Jurkat, Clone E6-1 (cell line): ENCODE results near the gene ZNF182.
A peak's percentile ranks its signal among the peaks of the same experiment; 100 is the strongest.
"Not testable (repeated sequence)": the region's sequence is repeated elsewhere in the genome, so short reads cannot be mapped to it uniquely, and the experiment has no call there.

Source experiments
- DNase-seq: peaks from one replicate; pipeline ENCODE4 v3.0.0-alpha.2; 2011; ENCODE audit warnings: low read depth, low spot score
- H3K4me3 ChIP-seq: 2 replicates; pipeline ENCODE4 v1.5.1; 2011; ENCODE audit warnings: mild to moderate bottlenecking, low read length, control low read depth, moderate library complexity

Gene ZNF182

DNA sequence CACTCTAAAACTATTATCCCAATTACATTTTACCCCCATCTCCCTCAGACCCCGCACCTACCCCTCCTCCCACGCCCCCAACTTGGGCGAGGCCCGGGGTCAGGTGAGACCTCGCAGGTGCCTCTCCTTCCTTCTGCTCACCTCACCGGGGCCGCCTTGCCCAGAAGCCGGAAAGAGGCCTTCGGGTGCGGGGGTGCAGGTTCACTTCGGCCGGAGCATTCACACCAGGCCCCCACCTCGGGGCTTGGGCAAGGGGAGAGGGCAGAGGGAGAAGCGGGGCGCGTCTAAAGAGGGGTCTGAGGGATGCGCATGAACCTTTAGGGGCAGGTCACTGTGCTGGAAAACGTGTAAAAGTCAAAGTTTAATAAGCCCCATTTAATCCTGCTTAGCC lies 427 bp downstream of the ZNF182 start:
- no peak for DNase-seq
- peak overlapping the region; percentile 77 for H3K4me3 ChIP-seq

DNA sequence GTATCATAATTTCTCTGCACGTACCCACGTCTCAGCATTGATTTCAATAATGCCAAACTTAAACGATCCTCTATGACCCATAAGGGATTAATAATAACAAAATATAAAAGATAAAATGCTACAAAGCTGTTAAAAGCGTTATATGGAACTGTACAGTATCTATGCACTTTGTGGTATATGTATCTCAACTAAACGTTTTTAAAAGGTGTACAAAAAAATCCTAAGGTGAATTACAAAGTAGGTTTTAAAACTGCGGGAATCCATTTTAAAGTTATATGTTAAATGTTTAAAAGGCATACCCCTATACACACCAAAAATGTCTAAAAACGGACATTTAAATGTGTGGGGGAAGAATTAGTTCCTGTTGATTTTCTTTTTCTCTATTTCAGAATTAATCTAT lies 860 bp downstream of the ZNF182 start:
- peak overlapping the region; percentile 77 for H3K4me3 ChIP-seq
- DNase-seq = no peak

DNA sequence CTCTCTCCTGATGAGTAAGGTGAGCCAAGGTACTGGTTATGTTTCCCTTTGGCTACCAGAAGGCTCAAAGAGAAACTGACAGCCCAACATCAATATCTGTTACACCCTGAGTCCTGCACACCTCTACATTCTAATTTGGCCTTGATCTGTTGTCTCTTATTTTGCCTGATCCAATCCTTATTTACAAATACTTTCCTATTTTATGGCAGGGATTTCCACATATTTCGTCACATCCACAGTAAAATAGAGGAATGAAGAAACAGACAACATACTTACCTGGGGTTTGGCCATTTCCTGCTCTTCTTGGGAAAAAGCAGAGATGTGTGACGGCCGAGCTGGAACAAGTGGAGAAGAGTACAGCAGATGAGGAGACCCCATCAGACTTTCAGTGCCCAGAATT lies 1.5 kb downstream of the ZNF182 start:
- no peak overlapping the region for H3K4me3 ChIP-seq
- DNase-seq = no peak

DNA sequence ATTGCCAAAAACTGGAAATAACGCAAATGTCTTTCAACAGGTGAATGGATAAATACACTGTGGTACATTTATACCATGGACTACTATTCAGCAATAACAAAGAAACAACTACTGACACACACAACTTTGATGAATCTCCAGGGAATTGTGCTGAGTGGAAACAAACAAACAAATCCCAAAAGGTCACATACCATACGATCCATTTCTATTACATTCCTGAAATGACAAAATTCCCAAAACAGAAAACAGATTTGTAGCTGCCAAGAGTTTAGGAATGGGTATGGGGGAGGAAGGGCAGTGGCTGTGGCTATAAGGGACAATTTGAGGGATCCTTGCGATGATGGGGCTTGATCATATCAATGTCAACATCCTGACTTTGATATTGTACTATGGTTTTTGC lies 2.5 kb downstream of the ZNF182 start:
- no peak for DNase-seq
- H3K4me3 ChIP-seq = no peak overlapping the region

DNA sequence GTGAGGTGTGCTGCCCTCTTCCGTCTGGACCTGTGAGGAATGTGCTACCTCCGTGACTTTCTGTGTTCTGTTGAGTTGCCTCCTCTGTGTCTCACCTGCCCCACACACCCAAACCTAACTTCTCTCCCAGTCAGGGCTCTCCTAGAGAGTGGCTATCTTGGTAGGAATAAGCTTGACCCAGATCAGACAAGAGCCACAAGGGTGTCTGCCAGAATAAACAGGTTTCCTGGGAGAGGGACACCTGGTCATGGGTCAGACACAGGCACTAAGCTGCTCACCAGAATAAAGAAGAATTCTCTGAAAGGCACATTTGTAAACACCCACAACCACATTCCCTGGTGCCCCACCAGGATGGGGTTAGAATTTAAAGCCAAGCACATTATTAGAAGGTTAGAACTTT lies 11.1 kb downstream of the ZNF182 start:
- no peak overlapping the region for H3K4me3 ChIP-seq
- no peak for DNase-seq

DNA sequence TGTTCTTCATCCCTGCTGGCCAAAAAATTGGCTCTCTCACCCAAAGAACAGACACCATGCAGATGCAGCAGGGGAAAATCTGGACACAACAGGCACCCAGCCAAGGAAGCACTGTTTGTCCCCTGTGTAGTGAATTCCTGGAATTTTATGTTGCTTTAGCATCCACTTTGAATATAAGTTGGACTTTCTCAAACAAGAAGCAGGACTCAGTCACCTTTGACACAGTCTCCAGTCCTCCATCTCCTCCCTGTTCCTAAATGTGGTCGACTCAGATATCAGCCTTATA lies 11.8 kb downstream of the ZNF182 start:
- H3K4me3 ChIP-seq = no peak overlapping the region
- DNase-seq = no peak

DNA sequence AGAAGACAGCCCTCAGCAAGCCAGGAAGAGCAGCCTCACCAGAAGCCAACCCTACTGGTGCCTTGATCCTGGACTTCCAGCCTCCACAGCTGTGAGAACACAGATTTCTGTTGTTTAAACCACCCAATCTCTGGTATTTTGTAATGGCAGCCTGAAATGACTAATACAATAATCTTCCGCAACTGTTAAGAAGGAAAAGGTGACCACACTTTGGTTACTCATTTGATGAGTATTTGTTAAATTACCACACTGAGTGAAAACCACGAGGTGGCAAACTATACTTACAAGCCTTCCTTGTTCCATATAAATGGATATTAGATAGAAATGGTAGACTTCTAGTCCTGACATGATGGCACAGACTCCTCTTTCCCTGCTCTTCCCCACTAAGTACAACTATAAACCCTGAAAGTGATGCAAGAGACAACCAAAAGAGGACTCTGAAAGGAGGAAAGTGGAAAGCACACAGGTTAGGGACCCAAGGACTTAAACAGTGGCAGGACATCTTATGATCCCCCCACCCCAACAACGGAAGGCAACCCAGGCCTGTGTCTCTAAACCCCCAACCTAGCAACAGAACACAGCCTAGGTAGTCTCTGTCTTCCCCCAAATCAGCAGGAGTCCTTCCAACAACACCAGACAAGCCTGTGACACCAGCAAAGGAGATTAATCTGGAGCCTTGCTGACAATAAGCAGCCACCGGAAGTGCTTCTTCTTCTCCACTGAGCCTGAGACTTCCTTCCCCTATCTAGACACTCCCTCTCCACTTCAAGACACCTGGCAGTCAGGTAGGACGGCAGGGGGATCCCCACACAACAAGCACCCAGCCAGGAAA lies 12.3 kb downstream of the ZNF182 start:
- no peak for DNase-seq
- no peak overlapping the region for H3K4me3 ChIP-seq

DNA sequence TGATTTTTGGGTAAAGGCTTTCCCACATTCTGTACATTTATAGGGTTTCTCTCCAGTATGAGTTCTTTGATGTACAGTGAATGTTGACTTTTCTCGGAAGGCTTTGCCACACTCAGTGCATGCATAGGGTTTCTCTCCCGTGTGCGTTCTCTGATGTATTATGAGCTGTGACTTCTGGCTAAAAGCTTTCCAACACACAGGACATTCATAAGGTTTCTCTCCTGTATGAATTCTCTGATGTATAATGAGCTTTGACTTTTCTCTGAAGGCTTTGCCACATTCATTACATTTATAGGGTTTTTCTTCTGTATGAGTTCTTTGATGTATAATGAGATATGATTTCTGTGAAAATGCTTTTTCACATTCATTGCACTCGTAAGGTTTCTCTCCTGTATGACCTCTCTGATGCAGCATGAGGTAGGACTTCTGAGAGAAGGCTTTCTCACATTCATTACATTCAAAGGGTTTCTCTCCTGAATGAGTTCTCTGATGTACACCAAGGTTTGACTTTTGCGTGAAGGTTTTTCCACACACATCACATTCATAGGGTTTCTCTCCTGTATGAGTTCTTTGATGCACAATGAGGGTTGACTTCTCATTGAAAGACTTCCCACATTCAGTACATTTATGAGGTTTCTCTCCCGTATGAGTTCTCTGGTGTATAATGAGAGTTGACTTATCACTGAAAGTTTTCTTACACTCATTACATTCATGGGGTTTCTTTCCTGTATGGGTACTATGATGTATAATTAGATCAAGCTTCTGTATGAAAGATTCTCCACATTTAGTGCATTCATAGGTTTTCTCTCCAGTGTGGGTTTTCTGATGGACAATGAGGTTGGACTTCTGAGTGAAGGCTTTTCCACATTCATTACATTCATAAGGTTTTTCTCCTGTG lies 27.3 kb downstream of the ZNF182 start:
- H3K4me3 ChIP-seq = no peak overlapping the region
- no peak for DNase-seq

DNA sequence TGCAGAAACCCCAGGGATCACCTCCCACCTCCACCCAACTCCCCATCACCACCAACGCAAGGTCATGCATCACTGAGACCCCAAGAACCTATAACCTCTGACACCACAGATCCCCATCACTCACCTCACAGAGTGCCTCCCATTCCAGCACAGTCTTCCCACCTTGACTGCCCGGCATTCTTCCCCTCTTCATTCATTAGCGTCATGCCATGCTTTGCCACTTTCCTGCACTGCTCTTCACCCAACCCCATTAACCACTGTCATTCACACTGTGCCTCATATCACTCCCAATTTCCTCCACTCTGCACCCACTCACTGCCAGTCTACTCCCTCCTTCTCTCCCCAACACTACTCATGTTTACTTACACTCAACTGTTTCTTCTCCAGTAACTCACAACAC lies 30.6 kb downstream of the ZNF182 start:
- DNase-seq = no peak

DNA sequence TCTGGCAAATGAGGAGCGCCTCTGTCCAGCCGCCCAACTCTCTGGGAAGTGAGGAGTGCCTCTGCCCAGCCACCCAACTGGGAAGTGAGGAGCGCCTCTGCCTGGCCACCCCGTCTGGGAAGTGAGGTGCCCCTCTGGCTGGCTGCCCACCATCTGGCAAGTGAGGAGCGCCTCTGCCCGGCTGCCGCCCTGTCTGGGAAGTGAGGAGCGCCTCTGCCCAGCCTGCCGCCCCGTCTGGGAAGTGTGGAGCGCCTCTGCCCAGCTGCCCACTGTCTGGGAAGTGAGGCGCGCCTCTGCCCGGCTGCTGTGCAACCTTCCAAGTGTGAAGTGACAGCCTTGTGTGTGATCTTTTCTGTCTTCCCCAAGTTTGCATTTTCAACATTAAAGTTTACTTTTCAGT lies 38.3 kb downstream of the ZNF182 start:
- H3K4me3 ChIP-seq, DNase-seq: not testable (repeated sequence)

More for the DNA sequence above, 30.6 kb downstream of the ZNF182 start:
- H3K4me3 ChIP-seq = no peak overlapping the region

DNA sequence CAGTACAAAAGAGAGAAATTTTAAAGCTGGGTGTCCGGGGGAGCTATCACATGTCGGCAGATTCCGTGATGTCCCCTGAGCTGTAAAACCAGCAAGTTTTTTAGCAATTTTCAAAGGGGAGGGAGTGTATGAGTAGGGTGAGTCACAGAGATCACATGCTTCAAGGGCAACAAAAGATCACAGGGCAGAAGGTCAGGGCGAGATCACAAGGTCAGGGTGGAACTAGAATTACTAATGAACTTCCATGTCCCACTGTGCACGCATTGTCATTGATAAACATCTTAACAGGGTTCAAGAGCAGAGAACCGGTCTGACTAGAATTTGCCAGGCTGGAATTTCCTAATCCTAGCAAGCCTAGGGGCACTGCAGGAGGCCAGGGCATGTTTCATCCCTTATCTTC lies 42.0 kb downstream of the ZNF182 start:
- DNase-seq, H3K4me3 ChIP-seq: not testable (repeated sequence)

DNA sequence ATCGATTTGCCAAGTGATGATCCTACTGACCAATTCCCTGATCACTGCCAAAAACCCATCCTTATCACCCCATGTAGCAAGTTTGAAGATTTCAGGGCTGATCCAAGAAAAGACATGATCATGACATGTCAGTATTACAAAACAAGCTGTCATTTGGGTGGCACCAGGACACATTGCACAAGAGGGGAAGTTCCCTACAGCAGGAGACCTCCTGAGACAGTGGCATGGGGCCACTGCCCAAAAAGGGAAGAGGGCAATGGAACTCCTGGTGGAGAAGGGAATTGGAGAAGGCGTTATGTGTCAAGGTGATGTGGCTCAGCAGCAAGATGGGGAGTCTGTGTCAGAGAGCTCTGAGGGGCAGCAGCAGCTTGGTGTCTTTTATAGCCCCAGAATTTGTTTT lies 43.4 kb downstream of the ZNF182 start:
- no peak for DNase-seq
- no peak overlapping the region for H3K4me3 ChIP-seq

DNA sequence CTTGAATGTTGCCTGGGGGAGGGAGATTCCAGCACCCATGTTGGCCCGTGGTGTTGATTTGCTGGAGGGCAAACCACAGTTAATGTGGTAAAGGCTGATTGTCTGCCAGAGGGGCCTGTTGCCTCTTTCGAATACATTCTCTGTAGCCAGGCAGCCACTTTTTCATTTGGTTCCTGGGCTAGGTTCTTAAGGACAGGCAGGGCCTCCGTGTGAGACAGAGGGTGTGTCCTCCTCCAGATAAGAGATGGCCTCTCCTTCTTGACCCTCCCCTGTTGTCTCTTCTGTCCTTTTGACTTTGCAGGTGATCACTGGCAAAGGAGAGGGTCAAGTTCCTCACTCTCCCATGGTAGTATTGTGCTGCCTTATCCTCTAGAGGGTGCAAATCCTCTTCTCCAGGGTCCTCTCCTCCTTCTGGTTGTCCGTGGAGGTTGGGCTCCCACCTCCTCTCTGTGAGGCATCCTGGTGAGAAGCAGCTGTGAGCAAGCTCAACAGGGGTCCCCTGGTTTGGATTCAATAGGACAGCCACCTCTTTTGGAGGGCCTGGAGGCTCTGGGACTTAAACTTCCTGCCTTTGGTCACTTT lies 44.9 kb downstream of the ZNF182 start:
- H3K4me3 ChIP-seq = no peak overlapping the region
- DNase-seq = peak; percentile 32

DNA sequence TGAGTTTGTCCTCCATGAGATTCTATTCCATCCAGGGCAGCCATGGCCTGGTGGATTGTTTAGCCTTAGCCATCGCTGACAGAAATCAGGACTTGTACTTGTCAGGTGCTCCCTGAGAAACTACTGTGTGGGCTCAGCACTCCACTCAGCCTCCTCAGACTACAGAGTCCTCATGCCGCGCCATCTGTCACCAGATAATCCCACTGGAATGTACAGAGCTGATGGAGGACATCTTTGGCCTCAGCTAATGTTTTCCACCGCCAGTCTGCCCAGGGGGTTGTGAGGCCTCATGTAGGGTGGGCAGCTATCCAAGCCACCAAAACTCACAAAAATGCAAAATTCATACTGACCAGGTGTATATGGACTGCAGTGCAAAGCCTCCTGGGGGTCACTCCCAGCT lies 45.6 kb downstream of the ZNF182 start:
- DNase-seq, H3K4me3 ChIP-seq: not testable (repeated sequence)

DNA sequence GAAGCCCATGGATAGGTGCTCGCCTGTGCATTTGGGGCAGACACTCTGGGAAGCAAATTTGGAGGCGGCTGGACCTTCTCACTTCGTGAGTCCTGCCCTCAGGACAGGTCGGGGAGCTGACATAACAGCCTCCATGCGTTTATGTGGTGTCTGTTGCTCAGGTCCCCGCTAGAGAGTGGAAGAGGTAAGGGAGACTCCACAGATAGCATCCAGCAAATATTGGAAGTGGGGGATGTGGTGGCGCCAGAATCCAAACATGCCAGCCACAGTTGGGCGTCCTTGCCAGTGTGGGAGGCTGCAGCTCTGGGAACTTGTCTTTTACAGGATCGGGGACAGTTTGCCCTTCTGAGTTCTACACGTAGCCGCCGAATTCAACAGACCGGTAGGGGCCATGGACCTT lies 47.8 kb downstream of the ZNF182 start:
- H3K4me3 ChIP-seq = no peak overlapping the region
- no peak for DNase-seq

DNA sequence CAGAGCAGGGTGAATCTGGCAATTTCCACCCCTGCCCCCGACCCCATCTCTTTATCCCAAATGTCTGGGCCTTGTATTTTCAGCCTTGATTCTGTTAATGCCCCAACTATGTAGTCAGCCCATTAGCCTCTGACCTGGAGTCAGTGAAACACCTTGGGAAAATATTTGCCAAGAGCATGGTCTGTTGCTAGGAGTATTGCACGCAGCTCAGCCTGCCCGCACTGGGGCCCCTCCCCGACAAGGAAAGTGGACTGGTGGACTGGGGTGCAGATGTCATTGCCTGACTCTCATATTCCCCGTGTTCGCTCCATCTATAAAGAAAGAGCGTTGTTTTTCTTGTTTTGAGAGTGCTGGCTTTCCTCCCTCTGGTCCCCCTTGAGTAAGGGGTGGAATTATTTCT lies 48.5 kb downstream of the ZNF182 start:
- H3K4me3 ChIP-seq, DNase-seq: not testable (repeated sequence)

DNA sequence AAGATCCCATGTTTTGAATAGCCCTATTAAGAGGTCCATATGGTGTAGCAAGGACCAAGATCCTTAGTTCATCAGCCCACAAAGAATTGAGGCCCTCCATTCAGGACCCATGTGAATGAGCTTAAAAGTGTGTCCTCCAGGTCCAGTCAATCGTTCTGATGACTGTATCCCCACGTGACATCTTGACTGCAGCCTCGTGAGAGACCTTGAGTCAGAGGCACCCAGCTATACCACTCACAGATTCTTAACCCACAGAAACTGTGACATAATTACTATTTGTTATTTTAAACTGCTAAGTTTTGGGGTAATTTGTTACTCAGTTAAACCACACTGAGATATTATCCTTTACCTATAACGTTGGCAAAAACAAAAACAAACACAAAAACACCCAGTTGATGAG lies 62.4 kb downstream of the ZNF182 start:
- DNase-seq = no peak
- H3K4me3 ChIP-seq = no peak overlapping the region

DNA sequence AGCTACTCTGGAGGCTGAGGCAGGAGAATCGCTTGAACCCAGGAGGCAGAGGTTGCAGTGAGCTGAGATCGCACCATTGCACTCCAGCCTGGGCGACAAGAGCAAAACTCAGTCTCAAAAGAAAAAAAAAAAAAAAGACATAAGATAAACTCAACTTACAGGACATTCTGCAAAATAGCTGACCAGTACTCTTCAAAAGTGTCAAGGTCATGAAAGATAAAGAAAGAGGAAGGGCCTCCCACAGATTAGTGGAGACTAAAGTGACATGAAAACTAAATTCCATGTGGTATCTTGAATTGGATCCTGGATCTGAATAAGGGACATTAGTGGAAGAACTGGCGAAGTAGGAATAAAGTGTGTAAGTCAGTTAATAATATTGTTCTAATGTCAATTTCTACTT lies 63.3 kb downstream of the ZNF182 start:
- DNase-seq = no peak
- H3K4me3 ChIP-seq = no peak overlapping the region

DNA sequence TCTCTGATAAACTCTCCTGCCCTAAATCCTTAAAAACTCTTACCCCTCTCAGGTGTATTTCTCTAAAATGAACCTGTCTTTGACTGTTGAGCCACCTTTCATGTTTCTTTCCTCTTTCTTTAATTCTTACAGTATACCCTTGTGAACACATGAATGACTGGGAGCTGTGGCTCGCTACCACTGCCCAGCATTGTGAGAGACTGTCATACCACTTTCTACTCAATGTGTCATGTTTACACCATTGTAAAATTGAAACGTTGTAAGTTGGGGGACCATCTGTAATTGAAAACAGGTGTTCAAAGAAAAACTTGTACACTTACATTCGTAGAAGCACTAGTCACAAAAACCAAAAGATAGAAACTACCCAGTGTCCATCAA lies 66.9 kb downstream of the ZNF182 start:
- no peak for DNase-seq
- no peak overlapping the region; the same call in 1 of the 2 replicates for H3K4me3 ChIP-seq

DNA sequence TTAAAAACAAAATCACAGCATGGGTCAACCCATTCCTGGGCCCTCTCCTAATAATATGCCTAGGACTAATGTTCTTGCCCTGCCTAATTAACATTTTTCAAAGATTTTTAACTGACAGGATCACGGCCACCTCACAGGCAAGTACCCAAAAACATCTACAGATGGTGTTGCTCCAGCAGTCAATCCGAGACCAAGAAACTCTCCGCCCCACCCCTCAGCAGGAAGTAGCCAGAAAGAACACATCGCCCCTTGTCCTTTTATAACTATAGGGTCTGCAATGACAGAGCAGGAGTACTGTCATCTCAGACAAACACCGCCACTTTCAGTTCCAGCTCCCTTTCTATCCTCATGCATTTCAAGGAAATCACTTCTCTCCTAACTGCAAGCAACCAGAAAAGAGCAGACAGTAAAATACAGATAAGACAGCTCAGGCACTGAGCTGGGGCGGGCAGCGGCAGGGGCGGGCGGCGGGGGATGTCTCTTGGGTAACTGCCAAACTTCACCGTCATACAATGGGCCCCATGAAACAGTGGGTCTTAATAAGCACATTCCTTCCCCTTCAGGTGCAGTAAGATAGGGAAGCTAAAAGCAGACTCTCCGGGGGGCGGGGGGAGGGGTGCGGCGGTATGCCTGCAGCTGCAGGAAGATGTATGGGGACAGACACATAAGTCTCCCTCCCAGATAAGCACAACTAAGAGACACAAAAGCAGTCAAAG lies 67.4 kb downstream of the ZNF182 start:
- peak; percentile 48 for DNase-seq
- peak overlapping the region; percentile 13 for H3K4me3 ChIP-seq
